HG03280 (cell line): ENCODE results near the gene ADAM19.
A peak's percentile ranks its signal among the peaks of the same experiment; 100 is the strongest.

Source experiments
- ATAC-seq: cut with Tn5 transposase; IDR thresholded peaks from one replicate; pipeline ENCODE4 v1.9.1; 2021; ENCODE audit warnings: mild to moderate bottlenecking, moderate library complexity; ENCODE audit not compliant: unreplicated experiment

Gene ADAM19

DNA sequence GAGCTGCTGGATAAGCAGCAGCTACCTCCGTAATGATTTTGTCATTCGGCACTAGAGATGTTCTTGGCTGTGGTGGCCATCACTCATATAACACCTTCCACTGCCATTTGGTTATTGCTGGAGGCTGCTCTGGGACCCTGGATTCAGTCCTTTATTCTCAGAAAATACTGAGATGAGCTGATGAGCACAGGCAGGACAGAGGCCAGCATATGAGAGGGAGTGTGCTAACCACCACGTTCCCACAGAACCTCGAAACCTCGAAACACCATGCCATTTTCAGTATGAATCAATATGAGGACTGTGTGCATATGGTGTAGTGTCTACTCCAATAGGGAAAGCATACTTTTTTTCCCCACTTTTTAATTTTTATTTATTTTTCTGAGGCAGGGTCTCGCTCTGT lies 56.6 kb downstream of the ADAM19 start:
- peak; percentile 49 for ATAC-seq

DNA sequence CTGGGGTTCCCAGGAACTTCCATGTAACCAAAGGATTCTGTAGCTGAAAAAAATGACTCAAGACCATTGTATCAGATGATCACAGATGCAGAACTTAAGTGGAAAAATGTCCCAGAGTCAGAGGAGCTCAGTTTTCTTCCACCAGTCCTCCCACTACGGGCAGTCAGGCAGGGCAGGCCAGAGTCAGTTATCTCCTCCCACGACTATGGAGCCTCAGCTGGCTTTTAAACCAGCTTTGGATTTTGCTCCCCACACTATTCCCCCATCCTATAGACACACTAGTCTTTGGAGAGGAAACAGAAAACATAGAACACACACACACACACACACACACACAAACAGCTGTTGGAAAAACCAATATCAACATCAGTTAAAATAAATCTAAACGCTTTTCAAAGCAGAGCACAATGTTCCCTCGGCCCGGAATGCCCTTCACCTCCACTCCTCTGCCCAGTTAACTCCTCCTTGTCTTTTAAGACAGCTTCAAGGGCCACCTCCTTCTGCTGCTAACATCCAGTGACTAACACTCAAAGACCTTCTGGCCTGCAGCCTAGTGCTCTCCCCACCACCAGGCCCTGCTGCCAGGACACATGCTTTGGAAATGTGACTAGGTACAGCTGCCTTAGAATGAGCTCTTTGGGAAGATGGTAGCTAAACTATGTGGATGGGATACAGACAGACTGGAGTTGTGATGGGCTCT lies 58.8 kb downstream of the ADAM19 start:
- ATAC-seq: no peak

DNA sequence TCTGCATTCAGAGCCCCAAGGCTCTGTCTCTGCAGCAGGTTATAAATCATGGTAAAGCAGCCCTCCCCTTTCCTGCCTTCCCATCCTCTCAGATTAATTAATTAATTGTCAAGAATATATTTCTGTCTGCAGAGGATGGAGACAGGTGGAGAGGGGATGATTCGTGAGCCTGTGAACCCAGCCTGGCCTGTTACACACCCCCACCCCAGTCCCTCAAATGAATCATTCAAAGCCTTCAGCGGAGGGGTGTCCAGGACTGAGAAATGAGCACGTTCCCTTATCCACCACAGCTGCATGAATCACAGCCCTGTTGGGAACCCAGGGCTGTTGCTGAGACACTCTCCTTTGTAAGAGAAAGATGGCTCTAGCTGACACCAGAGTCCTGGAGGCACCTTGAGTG lies 59.6 kb downstream of the ADAM19 start:
- ATAC-seq: no peak

DNA sequence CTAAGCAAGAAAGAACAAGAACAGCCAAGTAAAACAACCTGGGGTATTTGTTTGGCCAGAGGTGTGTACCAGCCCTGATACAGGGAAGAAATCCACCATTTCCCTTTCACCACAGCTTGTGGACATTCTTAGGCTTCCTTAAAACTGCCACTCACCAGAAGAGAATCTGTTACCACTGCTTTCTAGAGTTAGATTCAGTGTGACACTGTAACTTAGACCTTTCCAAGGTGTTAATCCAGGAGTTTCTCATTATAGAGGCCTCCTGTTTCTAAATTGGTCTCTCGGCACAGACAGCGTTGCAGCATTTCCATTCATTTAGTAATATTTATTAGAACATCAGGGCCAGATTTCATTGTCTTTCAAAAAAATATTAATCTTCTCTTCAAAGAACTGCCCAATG lies 60.6 kb downstream of the ADAM19 start:
- no peak for ATAC-seq

DNA sequence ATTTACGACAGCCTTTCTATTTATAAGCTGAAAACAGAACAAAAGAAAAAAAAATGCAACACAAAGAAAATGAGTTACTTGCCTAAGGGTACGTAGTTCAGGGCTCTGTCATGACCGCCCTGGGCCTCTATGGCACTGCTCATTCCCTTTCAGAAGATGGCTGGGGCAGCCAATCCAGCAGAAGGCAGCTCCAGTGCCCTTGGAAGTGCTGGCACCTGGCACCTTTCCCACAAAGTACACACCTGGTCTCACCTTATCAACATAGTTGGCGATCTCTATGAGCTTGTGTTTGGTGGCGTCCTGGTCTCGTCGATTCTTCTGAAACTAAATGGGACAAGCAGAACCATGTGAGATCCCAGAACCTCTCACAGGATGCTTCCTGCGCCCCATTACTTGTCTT lies 62.4 kb downstream of the ADAM19 start:
- ATAC-seq: no peak

DNA sequence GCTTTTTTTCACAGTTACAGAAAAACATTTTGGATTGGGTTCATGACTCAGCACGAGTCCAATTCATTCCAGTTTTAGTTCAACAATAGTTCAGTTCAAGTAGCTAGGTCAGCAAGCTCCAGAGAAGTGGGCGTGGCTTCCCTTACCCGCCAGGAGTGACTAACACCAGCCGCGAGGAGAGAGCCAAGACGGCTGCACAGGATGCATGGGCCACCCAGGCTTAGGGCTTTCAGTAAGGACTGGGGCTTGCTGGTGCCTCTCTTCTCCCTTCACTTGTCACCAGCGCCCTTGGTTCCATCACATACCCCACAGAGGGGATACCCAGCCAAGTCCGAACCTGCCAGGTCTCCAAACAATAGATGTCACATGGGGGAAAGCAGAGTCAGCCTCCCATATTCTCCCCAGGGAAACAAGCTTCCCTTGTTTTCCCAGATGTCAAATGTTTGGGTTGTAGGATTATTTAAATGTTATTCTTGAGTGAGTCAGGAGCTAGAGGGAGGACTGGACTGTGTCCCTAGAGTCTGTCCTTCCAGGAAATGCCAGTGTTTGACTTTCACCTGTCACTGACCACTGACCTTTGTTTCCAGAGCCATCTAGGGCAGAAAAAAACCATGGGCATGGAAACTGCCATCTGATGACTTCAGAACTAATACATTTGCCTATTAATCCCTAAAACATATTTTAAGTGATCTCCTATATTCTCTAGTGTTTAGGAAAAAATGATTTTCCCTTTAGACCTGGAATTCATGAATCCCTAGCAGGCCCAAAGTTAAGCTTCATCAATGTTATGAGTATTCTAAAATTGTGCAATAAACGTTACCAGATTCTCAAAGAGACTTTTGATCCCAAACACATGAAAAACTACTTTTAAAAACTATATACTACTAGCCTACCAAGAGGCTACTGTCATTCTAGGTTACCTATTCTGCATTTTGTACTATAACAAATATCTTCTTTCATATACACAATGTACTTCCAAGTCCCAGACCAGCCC lies 63.6 kb downstream of the ADAM19 start:
- ATAC-seq: no peak

DNA sequence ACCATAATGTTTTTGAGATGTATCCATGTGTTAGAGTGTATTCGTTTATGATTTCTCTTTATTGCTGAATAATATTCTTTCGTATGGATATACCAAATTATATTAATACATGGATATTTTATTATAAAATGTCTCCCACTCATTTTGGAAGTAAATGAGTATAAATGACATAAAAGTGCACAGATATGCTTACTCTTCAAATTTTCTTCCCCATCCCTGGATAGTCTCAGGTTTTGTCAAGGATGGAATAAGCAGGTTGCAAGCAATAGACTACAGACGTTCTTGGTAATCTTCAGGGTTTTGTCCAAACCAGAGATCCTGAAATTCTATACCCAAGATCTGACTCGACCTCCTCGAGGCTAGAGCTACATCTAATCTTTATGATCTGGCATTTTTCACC lies 64.9 kb downstream of the ADAM19 start:
- no peak for ATAC-seq

DNA sequence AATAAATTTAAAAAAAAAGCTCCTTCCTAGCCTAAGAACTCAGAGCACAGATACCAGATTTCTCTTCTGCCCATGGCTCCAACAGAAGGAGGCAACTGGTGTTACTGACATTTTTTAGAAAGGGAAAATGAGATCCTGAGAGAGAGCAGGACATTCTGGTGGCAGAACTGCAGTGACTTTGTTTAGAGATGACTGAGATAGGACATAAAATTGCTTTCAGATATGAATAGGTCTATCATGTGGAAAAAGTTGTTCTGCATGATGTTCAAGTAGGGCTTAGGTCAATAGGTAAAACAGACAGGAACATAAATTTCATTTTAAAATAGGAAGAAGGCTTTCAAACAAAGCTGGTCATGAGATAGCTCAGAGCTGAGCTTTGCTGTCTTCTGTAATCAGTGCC lies 66.0 kb downstream of the ADAM19 start:
- ATAC-seq: no peak

DNA sequence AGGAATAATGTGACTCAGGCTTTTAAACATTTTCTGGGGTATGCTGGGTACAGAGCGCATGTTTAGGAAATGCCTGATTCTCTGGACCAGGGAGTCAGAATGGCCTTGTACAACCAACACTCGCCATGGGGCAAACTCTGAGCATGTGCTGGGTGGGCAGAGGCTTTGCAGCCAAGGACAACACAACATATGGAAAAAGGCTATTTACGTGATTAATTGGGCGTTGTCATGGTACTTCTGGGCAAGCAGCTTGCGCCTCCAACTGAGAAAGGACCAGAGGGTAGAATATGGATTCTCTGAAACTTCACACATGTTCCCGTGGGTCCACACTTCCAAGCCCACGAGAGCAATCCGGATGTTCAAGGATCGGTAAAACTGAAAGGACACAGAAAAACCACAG lies 66.5 kb downstream of the ADAM19 start:
- ATAC-seq: no peak

DNA sequence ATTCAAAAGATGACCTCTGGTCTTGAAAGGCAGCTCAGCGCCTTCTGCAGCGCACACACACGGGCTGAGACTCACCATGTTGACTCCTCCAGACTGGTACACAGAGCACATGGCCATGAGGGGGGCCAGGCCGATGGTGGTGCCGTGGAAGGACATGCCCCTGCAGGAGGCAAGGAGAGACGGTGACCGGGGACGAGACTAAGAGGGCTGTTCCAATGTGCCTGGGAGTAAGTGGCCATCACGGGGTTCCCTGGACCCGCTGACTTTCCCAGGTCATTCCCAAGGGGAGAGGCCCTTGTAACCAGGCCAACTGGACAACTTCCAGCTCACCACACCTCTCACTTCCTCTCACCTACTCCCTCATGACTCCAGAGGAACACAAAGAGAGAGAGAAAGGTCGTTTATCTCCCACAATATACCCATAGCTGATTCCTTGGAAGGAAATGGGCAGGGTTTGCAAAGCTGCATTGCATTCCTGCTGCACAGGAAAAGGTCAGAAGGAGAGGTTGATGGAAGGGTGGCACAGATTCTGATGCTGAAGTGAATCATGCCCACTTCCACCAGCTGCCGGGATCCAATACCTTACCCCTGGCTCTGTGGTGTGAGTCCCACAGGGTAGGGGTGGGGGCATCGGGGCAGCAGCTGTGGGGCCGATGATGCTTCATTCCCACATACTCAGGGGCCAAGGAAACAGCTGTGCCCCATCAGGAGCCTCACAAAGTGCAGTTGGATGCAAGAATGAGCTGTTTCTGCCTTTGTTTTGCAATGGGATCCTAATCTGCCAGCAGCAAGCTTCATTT lies 68.4 kb downstream of the ADAM19 start:
- ATAC-seq: no peak

DNA sequence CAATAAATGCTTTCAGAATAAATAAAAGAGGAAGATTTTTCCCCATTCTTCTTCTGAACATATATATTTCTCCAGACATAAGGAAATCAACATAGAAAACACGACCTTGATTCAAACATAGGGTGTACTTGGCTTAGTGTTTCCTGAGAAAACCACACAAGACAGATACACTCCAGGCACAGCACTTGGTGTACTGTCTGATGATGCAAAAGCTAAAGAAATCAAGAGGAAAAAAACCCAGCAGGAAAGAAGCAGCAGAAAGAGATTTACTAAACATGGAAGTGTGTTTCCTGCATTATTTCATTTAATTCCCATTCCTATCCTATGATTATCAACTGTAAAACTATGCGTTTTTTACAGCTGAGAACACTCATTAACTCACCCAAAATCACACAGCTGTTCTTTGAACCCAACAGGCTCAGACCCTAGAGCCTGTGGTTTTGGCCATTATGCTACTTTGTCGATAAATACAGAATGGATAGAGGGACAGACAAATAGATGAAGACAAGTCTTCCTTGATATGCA lies 69.4 kb downstream of the ADAM19 start:
- no peak for ATAC-seq

DNA sequence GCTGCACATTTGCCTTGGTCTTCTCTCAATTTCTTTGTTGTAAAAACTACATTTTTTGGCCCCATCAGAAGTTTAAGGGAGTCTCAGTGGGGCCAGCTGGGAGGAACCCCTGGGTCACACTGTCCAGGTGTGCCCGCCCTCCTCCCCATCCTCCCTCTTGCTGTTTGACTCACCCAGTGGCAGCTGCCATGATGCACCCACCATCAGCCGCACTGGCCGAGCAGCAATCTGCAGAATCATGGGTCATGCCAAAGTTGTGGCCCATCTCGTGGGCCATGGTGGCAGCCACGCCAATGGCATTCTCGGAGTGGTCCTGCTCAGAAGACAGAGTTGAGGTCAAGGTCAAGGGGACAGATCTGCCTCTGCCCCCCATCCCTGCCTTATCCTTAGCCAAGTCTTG lies 70.1 kb downstream of the ADAM19 start:
- no peak for ATAC-seq

DNA sequence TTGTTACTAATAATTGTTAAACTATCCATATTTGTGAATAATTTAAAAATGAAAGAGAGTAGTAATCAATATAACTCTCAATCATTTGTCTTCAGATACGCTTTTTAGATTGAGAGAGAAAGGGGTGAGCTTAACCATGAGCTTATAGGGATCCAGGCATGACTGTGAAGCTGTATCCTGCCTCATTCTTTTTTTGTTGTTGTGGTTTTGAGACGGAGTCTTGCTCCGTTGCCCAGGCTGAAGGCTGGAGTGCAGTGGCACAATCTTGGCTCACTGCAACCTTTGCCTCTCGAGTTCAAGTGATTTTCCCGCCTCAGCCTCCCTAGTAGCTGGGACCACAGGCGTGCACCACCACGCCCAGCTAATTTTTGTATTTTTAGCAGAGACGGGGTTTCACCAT lies 71.5 kb downstream of the ADAM19 start:
- ATAC-seq: no peak

DNA sequence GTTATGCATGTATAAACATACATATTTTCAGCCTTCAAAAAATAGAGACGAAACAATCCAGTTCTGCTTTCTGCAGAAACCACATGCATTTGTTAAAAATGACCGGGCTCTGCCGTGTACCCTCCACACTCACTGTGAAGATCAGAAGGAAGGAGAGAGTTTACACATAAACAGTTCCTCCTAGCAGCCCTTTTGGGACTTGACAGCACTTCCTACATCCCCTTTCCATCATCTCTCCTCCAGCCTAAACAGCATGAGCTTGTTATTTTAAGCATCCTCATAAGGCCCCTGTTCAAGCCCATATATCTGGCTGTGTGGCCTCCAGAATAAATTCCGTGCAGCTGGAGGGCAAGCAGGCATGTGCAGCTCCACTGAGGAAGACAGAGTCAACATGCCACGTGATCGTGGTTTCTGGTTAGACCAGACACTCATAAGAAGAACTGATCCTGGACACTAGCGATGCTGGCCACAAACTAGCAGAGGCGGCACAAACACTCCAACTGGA lies 73.4 kb downstream of the ADAM19 start:
- peak; percentile 72 for ATAC-seq

DNA sequence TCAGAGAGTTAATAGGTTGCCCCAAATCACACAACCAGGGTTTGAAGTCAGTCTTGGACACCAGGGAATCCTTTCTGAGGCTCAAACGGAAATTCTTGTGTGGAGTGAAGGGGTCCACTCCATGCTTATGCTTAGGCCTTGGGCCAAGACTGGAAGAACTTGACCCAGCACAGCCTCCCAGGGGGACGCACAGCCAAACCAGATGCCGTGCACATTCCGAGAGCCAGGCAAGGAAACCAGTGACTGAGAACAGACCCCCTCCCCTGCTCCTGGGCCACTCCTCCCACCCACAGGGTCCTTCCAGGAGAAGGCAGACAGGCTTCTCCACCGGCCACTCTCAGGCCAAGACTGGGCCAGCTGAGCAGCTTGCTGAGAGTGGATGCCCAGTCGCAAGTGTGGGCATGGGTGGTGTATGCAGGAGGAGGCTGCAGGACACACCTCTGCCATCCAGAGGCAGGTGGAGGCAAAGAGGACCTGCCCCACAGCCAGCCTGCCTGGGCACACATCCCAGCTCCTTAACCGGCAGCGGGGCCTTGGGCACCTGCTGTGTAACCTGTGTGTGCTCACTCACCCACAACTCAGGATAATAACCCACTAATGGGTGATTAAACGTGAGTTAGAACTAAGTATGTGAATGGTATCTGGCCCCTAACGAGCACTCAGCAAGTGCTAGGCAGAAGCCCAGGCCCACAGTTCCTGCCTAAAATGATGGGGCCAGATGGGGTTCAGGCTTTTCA lies 77.5 kb downstream of the ADAM19 start:
- ATAC-seq: no peak

DNA sequence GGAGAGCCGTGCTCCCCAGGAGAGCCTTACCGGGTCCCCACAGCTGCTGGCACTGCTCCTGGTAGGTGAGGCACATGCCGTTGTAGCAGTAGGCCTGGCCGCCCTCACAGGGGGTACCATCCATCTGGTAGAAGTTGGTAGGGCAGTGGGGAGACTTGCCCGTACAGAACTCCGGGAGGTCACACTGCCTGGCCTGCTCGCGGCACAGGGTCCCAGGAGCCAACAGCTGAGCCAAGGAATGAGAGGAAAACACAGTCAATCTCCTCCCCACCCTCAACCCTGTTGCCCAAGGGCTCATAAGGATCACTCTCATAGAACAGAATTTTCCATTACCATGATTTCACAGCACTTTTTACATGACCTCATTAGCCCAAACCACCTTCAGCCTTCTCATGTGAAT lies 78.7 kb downstream of the ADAM19 start:
- ATAC-seq: no peak

DNA sequence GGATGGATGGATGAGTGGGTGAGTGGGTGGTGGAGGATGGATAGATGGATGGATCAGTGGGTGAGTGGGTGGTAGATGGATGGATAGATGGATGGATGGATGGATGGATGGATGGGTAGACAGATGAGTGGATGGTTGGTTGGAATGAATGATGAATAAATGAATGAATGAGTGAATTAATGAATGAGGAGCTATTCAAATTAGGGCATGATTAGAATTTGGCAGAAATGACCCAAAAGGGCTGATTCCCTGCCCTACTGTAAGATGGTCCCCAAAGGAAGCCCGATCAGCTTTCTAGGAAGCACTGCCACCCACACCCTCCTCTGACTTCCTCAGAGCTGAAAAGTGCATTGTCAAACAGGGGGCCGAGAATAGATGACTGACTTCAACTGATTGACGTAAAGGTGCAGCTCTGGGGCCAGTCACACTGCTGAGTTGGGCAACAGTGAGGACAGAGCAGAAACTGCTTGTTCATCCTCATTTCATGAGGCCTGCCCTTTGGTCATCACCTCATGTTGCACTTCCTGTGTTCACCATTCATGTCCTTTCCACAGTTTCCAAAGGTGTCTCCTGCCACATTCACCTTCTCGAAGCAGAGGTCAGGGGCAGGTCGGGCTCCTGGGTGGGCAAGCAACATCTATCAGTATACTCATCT lies 81.3 kb downstream of the ADAM19 start:
- ATAC-seq: no peak

DNA sequence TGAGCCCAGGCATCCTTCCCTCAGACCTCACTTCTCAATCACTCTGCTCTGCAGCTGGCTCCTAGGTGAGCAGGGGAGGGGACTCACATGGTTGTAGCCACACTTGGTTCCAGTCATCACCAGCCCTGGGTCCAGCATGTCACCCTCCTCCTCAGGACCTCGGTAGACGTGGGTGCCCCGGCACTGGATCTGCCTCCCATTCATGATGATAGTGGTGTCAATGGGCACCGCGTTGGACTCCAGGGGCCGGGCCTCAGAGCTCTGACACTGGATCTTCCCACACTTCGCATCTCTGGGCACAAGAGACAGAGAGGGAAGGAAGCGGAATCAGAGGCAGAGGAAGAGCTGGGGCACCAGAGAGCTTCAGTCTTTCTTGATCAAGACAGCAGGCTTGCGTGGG lies 82.7 kb downstream of the ADAM19 start:
- no peak for ATAC-seq

DNA sequence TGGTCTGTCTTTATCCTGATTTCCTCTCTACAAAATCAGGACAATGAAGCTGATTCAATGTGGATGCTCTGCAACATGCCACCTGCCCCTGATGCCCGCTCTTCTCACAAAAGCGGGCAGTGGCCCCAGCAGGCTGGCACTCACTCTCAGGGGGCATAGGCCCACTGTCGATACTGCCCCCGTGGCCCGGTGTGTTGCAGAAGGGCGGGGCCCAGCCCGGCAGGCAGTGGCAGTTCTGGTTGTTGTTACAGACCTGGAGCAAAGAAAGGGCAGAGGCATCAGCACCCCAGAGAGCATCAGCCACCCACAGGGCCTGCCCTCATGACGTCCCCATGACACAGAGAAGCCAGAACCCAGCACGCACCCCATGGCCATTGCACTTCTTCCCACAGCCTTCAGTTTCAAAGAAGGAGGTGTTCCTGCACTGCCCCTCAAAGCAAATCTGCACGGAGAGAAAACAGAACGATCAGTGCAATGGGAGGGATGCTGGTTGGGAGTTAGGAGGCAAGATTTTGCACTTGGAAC lies 84.0 kb downstream of the ADAM19 start:
- no peak for ATAC-seq
